HEK293 (cell line): Measurements from ENCODE around the gene WHRN.

Experiments
- CTCF ChIP-seq: fragments of 450-650 bp; formaldehyde crosslinking; IDR thresholded peaks from 2 replicates; pipeline ENCODE4 v1.5.1; 2016; ENCODE audit warnings: missing biosample characterization, missing genetic modification characterization
- GFI1B ChIP-seq: fragments of 450-650 bp; formaldehyde crosslinking; IDR thresholded peaks from 2 replicates; pipeline ENCODE4 v1.5.1; 2016; ENCODE audit warnings: missing biosample characterization, missing genetic modification characterization
- MZF1 ChIP-seq: fragments of 450-650 bp; formaldehyde crosslinking; IDR thresholded peaks from 2 replicates; pipeline ENCODE4 v1.5.1; 2017; ENCODE audit warnings: missing biosample characterization, missing genetic modification characterization, borderline replicate concordance
- SP2 ChIP-seq: fragments of 450-650 bp; formaldehyde crosslinking; IDR thresholded peaks from 2 replicates; pipeline ENCODE4 v1.5.1; 2016; ENCODE audit warnings: missing biosample characterization, missing genetic modification characterization
- ZNF548 ChIP-seq: fragments of 450-650 bp; formaldehyde crosslinking; IDR thresholded peaks from 2 replicates; pipeline ENCODE4 v1.5.1; 2016; ENCODE audit warnings: missing biosample characterization, missing genetic modification characterization
- ZNF558 ChIP-seq: fragments of 450-650 bp; formaldehyde crosslinking; IDR thresholded peaks from 2 replicates; pipeline ENCODE4 v1.5.1; 2016; ENCODE audit warnings: missing biosample characterization, missing genetic modification characterization
- TF ChIP-seq, protein P1 (sequence below): fragments of 450-650 bp; formaldehyde crosslinking; IDR thresholded peaks from 2 replicates; pipeline ENCODE4 v1.5.1; 2016; ENCODE audit warnings: missing biosample characterization, missing genetic modification characterization

- TF ChIP-seq CTCF (tag by site-specific recombination): no peak
- TF ChIP-seq GFI1B (tag by site-specific recombination): no peak
- TF ChIP-seq ZNF558 (tag by site-specific recombination): no peak
- TF ChIP-seq, protein P1, sequence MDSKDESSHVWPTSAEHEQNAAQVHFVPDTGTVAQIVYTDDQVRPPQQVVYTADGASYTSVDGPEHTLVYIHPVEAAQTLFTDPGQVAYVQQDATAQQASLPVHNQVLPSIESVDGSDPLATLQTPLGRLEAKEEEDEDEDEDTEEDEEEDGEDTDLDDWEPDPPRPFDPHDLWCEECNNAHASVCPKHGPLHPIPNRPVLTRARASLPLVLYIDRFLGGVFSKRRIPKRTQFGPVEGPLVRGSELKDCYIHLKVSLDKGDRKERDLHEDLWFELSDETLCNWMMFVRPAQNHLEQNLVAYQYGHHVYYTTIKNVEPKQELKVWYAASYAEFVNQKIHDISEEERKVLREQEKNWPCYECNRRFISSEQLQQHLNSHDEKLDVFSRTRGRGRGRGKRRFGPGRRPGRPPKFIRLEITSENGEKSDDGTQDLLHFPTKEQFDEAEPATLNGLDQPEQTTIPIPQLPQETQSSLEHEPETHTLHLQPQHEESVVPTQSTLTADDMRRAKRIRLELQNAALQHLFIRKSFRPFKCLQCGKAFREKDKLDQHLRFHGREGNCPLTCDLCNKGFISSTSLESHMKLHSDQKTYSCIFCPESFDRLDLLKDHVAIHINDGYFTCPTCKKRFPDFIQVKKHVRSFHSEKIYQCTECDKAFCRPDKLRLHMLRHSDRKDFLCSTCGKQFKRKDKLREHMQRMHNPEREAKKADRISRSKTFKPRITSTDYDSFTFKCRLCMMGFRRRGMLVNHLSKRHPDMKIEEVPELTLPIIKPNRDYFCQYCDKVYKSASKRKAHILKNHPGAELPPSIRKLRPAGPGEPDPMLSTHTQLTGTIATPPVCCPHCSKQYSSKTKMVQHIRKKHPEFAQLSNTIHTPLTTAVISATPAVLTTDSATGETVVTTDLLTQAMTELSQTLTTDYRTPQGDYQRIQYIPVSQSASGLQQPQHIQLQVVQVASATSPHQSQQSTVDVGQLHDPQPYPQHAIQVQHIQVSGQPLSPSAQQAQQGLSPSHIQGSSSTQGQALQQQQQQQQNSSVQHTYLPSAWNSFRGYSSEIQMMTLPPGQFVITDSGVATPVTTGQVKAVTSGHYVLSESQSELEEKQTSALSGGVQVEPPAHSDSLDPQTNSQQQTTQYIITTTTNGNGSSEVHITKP (tag by site-specific recombination): no peak
- TF ChIP-seq SP2 (tag by site-specific recombination): no peak
- no peak for TF ChIP-seq MZF1
- no peak for TF ChIP-seq ZNF548 (tag by site-specific recombination)
These were observed 34.7 kb downstream of the WHRN start for GRCh38 chr9:114470581-114470980.
